ENCODE measurements around the gene ARHGAP4. TPM values are rescaled to one million over a fixed set of nuclear protein-coding genes. Genes with fewer than 3 reads are reported as not detected.

The ARHGAP4 gene
- total RNA-seq, 6 donors from 2014 or later: 33.4 to 353 (median 82.6) TPM

- Histone ChIP-seq H3K27me3 (no peaks in the 10 kb centered on the region), H3K27ac (peak overlapping the region in 2 of 4 donors; percentile 34 to 60), H3K4me3 (no peak overlapping the region), H3K9me3 (no peaks in the 10 kb centered on the region), H3K4me1 (peaks cover 8 to 63% (median 34%) of the 10 kb centered on the region in 4 donors), H3K36me3 (peaks cover 0 to 33% (median 11%) of the 10 kb centered on the region in 4 donors)
- DNase-seq: no peak
- TF ChIP-seq, protein P1, sequence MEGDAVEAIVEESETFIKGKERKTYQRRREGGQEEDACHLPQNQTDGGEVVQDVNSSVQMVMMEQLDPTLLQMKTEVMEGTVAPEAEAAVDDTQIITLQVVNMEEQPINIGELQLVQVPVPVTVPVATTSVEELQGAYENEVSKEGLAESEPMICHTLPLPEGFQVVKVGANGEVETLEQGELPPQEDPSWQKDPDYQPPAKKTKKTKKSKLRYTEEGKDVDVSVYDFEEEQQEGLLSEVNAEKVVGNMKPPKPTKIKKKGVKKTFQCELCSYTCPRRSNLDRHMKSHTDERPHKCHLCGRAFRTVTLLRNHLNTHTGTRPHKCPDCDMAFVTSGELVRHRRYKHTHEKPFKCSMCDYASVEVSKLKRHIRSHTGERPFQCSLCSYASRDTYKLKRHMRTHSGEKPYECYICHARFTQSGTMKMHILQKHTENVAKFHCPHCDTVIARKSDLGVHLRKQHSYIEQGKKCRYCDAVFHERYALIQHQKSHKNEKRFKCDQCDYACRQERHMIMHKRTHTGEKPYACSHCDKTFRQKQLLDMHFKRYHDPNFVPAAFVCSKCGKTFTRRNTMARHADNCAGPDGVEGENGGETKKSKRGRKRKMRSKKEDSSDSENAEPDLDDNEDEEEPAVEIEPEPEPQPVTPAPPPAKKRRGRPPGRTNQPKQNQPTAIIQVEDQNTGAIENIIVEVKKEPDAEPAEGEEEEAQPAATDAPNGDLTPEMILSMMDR (IDR thresholded peaks at IDR 0.05): no peak
- TF ChIP-seq POLR2AphosphoS5 (IDR thresholded peaks at IDR 0.05) (no peak), POLR2A (IDR thresholded peaks at IDR 0.05) (no peak), EP300 (IDR thresholded peaks at IDR 0.05) (no peak)
- WGBS, 2 donors: 90 to 95% methylated on average over 2 to 8 of the region's 8 CpGs
- no peak for ATAC-seq (ENCODE audit: low FRiP score in 2 of 2)
These were observed 5.1 kb upstream of the ARHGAP4 start for GRCh38 chrX:153931151-153931550.

- Histone ChIP-seq H3K4me3 (no peak overlapping the region), H3K9me3 (no peaks in the 10 kb centered on the region), H3K4me1 (peaks cover 8 to 67% (median 33%) of the 10 kb centered on the region in 4 donors), H3K36me3 (peaks cover 0 to 33% (median 11%) of the 10 kb centered on the region in 4 donors), H3K27ac (peak overlapping the region in 2 of 4 donors; percentile 60 to 71), H3K27me3 (no peaks in the 10 kb centered on the region)
- WGBS, 2 donors: 88 to 93% methylated on average over 6 to 31 of the region's 31 CpGs
- DNase-seq (no peak), ATAC-seq (ENCODE audit: low FRiP score in 2 of 2) (no peak)
- TF ChIP-seq, protein P1 (IDR thresholded peaks at IDR 0.05): no peak
- TF ChIP-seq EP300 (IDR thresholded peaks at IDR 0.05) (no peak), POLR2A (IDR thresholded peaks at IDR 0.05) (no peak), POLR2AphosphoS5 (IDR thresholded peaks at IDR 0.05) (no peak)
These were observed 4.2 kb upstream of the ARHGAP4 start for GRCh38 chrX:153930011-153930910.

DNA sequence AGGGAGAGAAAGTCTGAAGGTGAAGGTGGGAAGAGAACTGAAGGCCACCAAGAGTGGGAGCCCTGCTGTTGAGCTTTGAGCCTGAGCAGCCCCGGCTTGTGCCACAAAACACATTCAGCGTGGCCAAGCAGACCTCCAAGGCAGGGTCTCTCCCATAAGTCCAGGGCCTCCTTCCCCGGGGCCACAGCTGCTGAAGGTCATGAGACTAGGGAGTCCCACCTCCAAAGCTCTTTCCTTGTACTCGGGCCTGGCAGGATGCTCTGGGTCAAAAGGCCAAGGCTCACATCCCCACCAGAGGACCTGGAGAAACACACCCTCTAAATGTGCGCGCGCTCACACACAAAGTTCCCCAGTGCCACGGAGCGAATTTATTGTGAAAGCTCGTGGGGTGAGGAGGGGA, 3.5 kb upstream of the ARHGAP4 start:
- Histone ChIP-seq H3K27ac (peak overlapping the region in 3 of 4 donors; percentile 60 to 96 (median 71)), H3K4me1 (peaks cover 8 to 70% (median 35%) of the 10 kb centered on the region in 4 donors), H3K27me3 (peaks cover 0 to 4% (median 0%) of the 10 kb centered on the region in 4 donors), H3K9me3 (no peaks in the 10 kb centered on the region), H3K4me3 (peak overlapping the region in 1 of 4 donors; percentile 28), H3K36me3 (peaks cover 0 to 33% (median 11%) of the 10 kb centered on the region in 4 donors)
- DNase-seq (no peak), ATAC-seq (ENCODE audit: low FRiP score in 2 of 2) (no peak)
- TF ChIP-seq POLR2AphosphoS5 (IDR thresholded peaks at IDR 0.05) (no peak), EP300 (IDR thresholded peaks at IDR 0.05) (no peak), POLR2A (IDR thresholded peaks at IDR 0.05) (no peak)
- TF ChIP-seq, protein P1 (IDR thresholded peaks at IDR 0.05): no peak
- WGBS, 2 donors: 61 to 80% methylated on average over 6 to 10 of the region's 10 CpGs

- H3K9me3 ChIP-seq: no peaks in the 10 kb centered on the region
- H3K27ac ChIP-seq: peak overlapping the region; percentile 71 to 96 (median 82)
- no peak for TF ChIP-seq POLR2A (IDR thresholded peaks at IDR 0.05)
- TF ChIP-seq, protein P1 (IDR thresholded peaks at IDR 0.05): no peak
- peak in 1 of 2 donors; percentile 57 for DNase-seq
- H3K27me3 ChIP-seq: peaks cover 0 to 4% (median 0%) of the 10 kb centered on the region in 4 donors
- H3K4me3 ChIP-seq: peak overlapping the region in 3 of 4 donors; percentile 28 to 50 (median 28)
- WGBS, 2 donors: 16 to 50% methylated on average over 6 to 9 of the region's 9 CpGs
- H3K4me1 ChIP-seq: peaks cover 4 to 70% (median 34%) of the 10 kb centered on the region in 4 donors
- ATAC-seq (ENCODE audit: low FRiP score in 2 of 2): no peak
- peaks cover 0 to 33% (median 11%) of the 10 kb centered on the region in 4 donors for H3K36me3 ChIP-seq
These were observed 2.8 kb upstream of the ARHGAP4 start for GRCh38 chrX:153928846-153929245.

Data from upper lobe of left lung (tissue), 6 donors.